ENCODE data around the gene ZFHX3.

DNA sequence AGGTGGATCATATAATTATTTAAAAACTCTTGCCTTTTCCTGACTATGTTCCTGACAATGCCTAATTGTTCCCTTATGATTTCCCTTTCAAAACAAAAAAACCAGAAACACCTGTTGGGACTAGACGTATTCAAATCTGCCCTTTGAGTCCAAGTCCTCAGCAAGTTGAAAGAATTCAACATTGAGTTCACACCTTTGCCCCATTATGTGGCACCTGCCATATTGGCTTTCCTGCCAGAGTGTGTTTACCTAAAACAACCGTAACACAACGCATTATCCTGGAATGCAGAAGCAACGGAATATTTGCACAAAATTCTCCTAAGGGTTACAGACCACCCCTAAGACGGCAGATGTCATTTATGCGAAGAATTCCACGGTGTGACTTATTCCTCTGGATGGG lies 105.9 kb downstream of the ZFHX3 start:
- TF ChIP-seq, protein P1, sequence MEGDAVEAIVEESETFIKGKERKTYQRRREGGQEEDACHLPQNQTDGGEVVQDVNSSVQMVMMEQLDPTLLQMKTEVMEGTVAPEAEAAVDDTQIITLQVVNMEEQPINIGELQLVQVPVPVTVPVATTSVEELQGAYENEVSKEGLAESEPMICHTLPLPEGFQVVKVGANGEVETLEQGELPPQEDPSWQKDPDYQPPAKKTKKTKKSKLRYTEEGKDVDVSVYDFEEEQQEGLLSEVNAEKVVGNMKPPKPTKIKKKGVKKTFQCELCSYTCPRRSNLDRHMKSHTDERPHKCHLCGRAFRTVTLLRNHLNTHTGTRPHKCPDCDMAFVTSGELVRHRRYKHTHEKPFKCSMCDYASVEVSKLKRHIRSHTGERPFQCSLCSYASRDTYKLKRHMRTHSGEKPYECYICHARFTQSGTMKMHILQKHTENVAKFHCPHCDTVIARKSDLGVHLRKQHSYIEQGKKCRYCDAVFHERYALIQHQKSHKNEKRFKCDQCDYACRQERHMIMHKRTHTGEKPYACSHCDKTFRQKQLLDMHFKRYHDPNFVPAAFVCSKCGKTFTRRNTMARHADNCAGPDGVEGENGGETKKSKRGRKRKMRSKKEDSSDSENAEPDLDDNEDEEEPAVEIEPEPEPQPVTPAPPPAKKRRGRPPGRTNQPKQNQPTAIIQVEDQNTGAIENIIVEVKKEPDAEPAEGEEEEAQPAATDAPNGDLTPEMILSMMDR (IDR thresholded peaks at IDR 0.05; ENCODE audit: low read depth, low read length), result no peak
- no peak for TF ChIP-seq EZH2phosphoT487 (IDR thresholded peaks at IDR 0.05; ENCODE audit: low read depth)
